ENCODE measurements around the gene LMTK3. TPM values are rescaled to one million over a fixed set of nuclear protein-coding genes. Genes with fewer than 3 reads are reported as not detected.

LMTK3 gene
- total and polyA plus RNA-seq, 9 of the 15 experiments (the other 6 are each of a cell fraction or from before 2014, with no cell fraction given) = 0.35 to 12.3 (median 2.0) TPM; not detected in 2

GRCh38 chr19:48466561-48467325 lies 44.9 kb downstream of the LMTK3 start:
- WGBS (ENCODE audit: insufficient coverage, low coverage, missing lambda C conversion rate) = 62% methylated on average over 15 of the region's 16 CpGs
- Histone ChIP-seq H4K20me1 (replicated peaks; ENCODE audit: control insufficient read depth, insufficient read depth, low read length) (peaks cover 9% of the 10 kb centered on the region; the same call in 1 of the 2 replicates), H3K4me3 (no peak overlapping the region), H2AFZ (ENCODE audit: low read depth, low read length) (no peak overlapping the region), H3K4me1 (replicated peaks in 1 of 2; ENCODE audit: control insufficient read depth in 2 of 2, insufficient read depth in 2 of 2, low read length in 2 of 2) (peaks cover 7 to 38% of the 10 kb centered on the region in 2 experiments; a peak in 4 of 5 replicates), H3K4me2 (ENCODE audit: insufficient read depth, low read length) (no peak overlapping the region), H3K27me3 (ENCODE audit: control insufficient read depth in 2 of 2, insufficient read depth in 2 of 2, low read length in 2 of 2) (no peaks in the 10 kb centered on the region), H3K9ac (ENCODE audit: insufficient read depth in 1 of 2, low read depth in 2 of 2, low read length in 2 of 2) (peak overlapping the region in 1 of 2 experiments; percentile 61; a peak in 1 of 4 replicates), H3K9me3 (replicated peaks; ENCODE audit: control insufficient read depth, insufficient read depth, low read depth, low read length) (no peaks in the 10 kb centered on the region), H3K27ac (ENCODE audit: extremely low read depth, low read depth, low read length) (no peak overlapping the region), H3K9me1 (ENCODE audit: control insufficient read depth, insufficient read depth, low read length) (no peaks in the 10 kb centered on the region), H3K79me2 (ENCODE audit: control insufficient read depth, insufficient read depth, low read length) (peaks cover 16% of the 10 kb centered on the region), H3K36me3 (ENCODE audit: control insufficient read depth, insufficient read depth, low read length) (peaks cover 27% of the 10 kb centered on the region; the same call in 2 of the 3 replicates)
- FAIRE-seq (peak; percentile 15), ATAC-seq (no peak), DNase-seq (ENCODE audit: extremely low read depth in 1 of 4, low spot score in 3 of 4) (no peak)
- ChIA-PET POLR2A (interaction anchor here (0.6 to 1.0 kb wide), 2 partner anchors 9 to 873 kb away, joined by 3 read pairs; no protein-coding TSS in a partner anchor), CTCF (ENCODE audit: low intra/inter-chr PET ratio) (no interaction called here)
- TF ChIP-seq ZFP36 (IDR thresholded peaks at IDR 0.05; ENCODE audit: low read depth, low read length, partially characterized antibody) = no peak
- TF ChIP-seq ETS2 (tag; IDR thresholded peaks at IDR 0.05; ENCODE audit: borderline replicate concordance, poor library complexity, severe bottlenecking) = no peak
- no peak for TF ChIP-seq RFX1 (IDR thresholded peaks at IDR 0.05)
- in situ Hi-C loops (cut with MboI) = no loop called here
- intact Hi-C loops (cut with micrococcal nuclease) = no loop called here
- no TSS peak for BruUV-seq (replicated peaks)

- ATAC-seq (no peak), DNase-seq (ENCODE audit: extremely low read depth in 1 of 4, low spot score in 3 of 4) (no peak), FAIRE-seq (no peak)
- Histone ChIP-seq H3K9me1 (ENCODE audit: control insufficient read depth, insufficient read depth, low read length) (no peaks in the 10 kb centered on the region), H2AFZ (ENCODE audit: low read depth, low read length) (no peak overlapping the region), H3K9me3 (replicated peaks; ENCODE audit: control insufficient read depth, insufficient read depth, low read depth, low read length) (no peaks in the 10 kb centered on the region), H4K20me1 (replicated peaks; ENCODE audit: control insufficient read depth, insufficient read depth, low read length) (peaks cover 5% of the 10 kb centered on the region; the same call in 1 of the 2 replicates), H3K4me2 (ENCODE audit: insufficient read depth, low read length) (no peak overlapping the region), H3K36me3 (ENCODE audit: control insufficient read depth, insufficient read depth, low read length) (peaks cover 16% of the 10 kb centered on the region; the same call in 1 of the 3 replicates), H3K4me3 (no peak overlapping the region), H3K9ac (ENCODE audit: insufficient read depth in 1 of 2, low read depth in 2 of 2, low read length in 2 of 2) (no peak overlapping the region), H3K27me3 (ENCODE audit: control insufficient read depth in 2 of 2, insufficient read depth in 2 of 2, low read length in 2 of 2) (no peaks in the 10 kb centered on the region), H3K79me2 (ENCODE audit: control insufficient read depth, insufficient read depth, low read length) (peaks cover 8% of the 10 kb centered on the region), H3K27ac (ENCODE audit: extremely low read depth, low read depth, low read length) (no peak overlapping the region), H3K4me1 (replicated peaks in 1 of 2; ENCODE audit: control insufficient read depth in 2 of 2, insufficient read depth in 2 of 2, low read length in 2 of 2) (peaks cover 6 to 38% of the 10 kb centered on the region in 2 experiments; a peak in 4 of 5 replicates)
- ChIA-PET POLR2A (interaction anchor here (0.6 kb wide), 1 partner anchor 545 kb away, joined by 3 read pairs; no protein-coding TSS in a partner anchor), CTCF (ENCODE audit: low intra/inter-chr PET ratio) (no interaction called here)
- intact Hi-C loops (cut with micrococcal nuclease) (no loop called here), in situ Hi-C loops (cut with MboI) (no loop called here)
- 11% methylated on average over 1 of the region's 1 CpG for WGBS (ENCODE audit: insufficient coverage, low coverage, missing lambda C conversion rate)
- TF ChIP-seq RBBP5 (IDR thresholded peaks at IDR 0.05; ENCODE audit: borderline replicate concordance, insufficient read depth, low read length, poor library complexity, severe bottlenecking) (no peak), ZNF280B (CRISPR knock-in tag; IDR thresholded peaks at IDR 0.05) (no peak), ZNF766 (CRISPR knock-in tag; conservative IDR thresholded peaks at IDR 0.05) (no peak)
- no TSS peak for BruUV-seq (replicated peaks)
Measured at GRCh38 chr19:48465215-48465614, 46.4 kb downstream of the LMTK3 start.
